GM18505 (cell line): ENCODE data around the gene REEP1.
"Not testable (repeated sequence)": the region's sequence is repeated elsewhere in the genome, so short reads cannot be mapped to it uniquely, and the experiment has no call there.

ENCODE experiments used
- ATAC-seq: cut with Tn5 transposase; IDR thresholded peaks from one replicate; pipeline ENCODE4 v1.9.1; 2021; ENCODE audit not compliant: unreplicated experiment
- POLR2A ChIP-seq: IDR thresholded peaks from 4 replicates; pipeline ENCODE4 v1.6.1; 2011; ENCODE audit warnings: borderline replicate concordance; ENCODE audit not compliant: insufficient read depth, insufficient read length; ENCODE audit errors: extremely low read depth

Gene REEP1

GRCh38 chr2:86364894-86365293 lies 27.5 kb upstream of the REEP1 start:
- TF ChIP-seq POLR2A, result no peak
- ATAC-seq, result no peak

GRCh38 chr2:86360776-86361175 lies 23.4 kb upstream of the REEP1 start:
- ATAC-seq, result no peak
- no peak for TF ChIP-seq POLR2A

- no peak for TF ChIP-seq POLR2A
- ATAC-seq, result no peak
These were observed 21.5 kb upstream of the REEP1 start for GRCh38 chr2:86358957-86359356.

- TF ChIP-seq POLR2A, result no peak
- ATAC-seq, result no peak
These were observed 20.1 kb upstream of the REEP1 start for GRCh38 chr2:86357392-86357963.

- no peak for ATAC-seq
These were observed 15.3 kb upstream of the REEP1 start for GRCh38 chr2:86352727-86353221.

GRCh38 chr2:86352137-86352726 lies 14.8 kb upstream of the REEP1 start:
- no peak for ATAC-seq
- no peak for TF ChIP-seq POLR2A

More at GRCh38 chr2:86352727-86353221, 15.3 kb upstream of the REEP1 start:
- TF ChIP-seq POLR2A, result no peak

DNA sequence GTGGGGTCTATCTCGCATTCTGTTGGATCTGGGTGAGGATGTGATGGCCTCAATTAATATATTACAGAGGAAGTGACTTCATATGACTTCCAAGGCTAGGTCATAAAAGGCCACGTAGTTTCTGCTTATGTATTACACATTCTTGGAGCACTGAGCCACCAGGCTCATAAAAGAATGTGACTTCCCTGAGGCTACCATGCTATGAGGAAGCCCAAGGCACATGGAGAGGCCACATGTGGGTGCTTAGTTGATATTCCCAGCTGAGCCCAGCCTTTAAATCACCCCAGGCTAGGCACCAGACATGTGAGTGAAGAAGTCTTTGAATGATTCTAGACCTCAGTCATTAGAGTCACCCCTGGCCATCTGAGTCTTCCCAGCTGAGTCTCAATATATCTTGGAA lies 13.3 kb upstream of the REEP1 start:
- no peak for TF ChIP-seq POLR2A
- ATAC-seq, result no peak

DNA sequence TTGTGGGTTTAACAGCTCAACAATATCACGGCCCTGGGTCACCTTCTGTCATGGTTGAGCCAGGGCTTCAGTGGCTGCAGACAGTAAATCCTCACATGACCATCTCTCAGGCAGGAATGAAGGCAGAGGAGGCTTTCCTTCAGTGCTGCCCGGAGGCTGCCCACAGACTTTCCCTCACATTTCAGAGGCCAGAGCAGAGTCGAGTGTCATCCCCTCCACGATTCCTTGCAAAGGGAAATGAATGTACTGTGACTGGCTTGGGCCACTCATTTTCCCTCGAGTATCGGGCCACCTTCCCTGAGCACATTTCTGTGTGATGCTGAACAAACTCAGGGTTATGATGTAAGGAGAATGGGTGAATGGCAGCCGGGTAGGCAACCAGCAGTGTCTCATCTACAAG lies 10.0 kb upstream of the REEP1 start:
- no peak for TF ChIP-seq POLR2A
- no peak for ATAC-seq

DNA sequence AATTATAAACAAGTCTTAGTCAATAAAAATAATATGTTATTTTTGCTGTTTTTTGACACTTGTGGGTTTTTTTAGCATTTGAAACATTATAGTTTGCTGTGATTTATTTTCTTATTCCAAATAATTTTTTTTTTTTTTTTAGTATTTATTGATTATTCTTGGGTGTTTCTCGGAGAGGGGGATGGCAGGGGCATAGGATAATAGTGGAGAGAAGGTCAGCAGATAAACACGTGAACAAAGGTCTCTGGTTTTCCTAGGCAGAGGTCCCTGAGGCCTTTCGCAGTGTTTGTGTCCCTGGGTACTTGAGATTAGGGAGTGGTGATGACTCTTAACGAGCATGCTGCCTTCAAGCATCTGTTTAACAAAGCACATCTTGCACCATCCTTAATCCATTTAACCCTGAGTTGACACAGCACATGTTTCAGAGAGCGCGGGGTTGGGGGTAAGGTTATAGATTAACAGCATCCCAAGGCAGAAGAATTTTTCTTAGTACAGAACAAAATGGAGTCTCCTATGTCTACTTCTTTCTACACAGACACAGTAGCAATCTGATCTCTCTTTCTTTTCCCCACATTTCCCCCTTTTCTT lies 8.5 kb upstream of the REEP1 start:
- not testable (repeated sequence) for ATAC-seq

DNA sequence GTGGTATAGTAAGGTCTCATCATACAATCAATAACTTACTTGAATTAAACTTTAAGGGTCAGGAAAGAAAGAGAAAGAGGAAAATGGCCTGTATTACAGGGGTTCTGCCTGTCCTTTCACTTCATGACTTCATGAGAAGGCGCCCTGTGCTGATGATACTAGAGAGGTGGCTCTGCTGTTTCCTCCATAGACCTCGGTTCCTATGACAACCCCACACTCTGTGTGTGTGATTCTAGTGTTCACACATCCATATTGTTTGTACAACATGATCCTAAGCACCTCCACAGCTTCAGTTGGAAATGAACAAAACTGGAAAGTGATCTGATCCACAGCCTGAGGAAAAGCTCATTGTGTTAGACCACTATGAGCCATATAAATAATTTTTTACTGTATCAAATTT lies 7.0 kb upstream of the REEP1 start:
- TF ChIP-seq POLR2A, result no peak
- no peak for ATAC-seq

DNA sequence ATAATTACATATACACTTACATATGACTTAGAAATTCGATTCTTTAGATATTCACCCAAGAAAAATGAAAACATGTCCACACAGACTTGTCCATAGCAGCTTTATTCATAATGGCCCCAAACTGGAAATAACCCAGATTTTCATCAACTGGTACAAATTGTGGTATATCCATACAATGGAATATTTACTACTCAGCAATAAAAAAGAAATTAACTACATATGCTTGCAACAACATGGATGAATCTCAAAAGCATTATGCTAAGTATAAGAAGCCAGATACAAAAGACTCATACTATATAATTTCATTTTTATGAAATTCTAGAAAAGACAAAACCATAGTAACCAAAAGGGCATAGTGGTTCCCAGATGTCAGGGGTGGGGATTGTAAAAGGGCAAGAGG lies 5.1 kb upstream of the REEP1 start:
- ATAC-seq, result no peak
- no peak for TF ChIP-seq POLR2A

DNA sequence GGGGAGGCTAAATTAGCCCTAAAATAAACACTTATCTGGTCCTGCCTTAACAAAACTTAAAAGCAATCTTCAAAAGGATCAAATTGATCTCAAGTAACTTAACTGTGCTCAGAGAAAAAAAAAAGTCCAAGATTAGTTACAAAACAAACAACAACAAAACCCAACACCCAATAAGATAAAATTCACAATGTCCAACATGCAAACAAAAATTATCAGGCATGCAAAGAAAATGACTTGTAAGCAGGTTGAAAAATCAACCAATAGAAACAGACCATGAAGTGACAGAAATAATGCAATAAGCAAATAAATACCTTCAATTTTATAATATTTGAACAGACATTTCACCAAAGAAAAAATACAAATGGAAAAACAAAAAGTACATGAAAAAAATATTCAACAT lies 4.0 kb upstream of the REEP1 start:
- ATAC-seq, result no peak
- no peak for TF ChIP-seq POLR2A

DNA sequence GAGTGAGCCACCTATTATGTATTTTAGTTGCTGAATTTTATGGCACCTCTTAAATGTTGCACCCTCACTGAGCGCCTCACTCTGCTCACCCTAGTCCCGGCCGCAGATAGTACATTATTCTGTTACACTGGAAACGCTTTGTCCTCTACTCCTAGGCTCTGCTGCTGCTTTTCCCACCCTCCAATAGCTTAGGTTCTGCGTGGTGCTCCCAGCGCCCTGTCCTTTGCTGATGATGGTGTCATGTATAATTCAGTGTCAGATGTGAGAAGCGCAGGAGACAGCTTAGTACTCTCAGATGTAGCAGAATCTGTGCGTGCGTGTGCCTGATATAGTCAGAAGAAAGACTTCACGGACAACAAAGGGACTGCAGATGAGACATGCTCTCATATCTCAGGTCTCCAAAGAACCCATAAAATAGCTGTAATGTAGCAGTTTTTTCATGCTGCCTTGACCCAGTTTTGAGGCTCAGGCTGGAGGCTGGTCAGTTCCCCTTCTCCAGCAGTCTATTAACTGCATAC lies 1.4 kb upstream of the REEP1 start:
- ATAC-seq, result no peak
- no peak for TF ChIP-seq POLR2A

- no peak for ATAC-seq
- no peak for TF ChIP-seq POLR2A
These were observed 667 bp downstream of the REEP1 start for GRCh38 chr2:86336675-86337243.
